Nephron (organoid): ENCODE results near the gene MVK.

Experiments
- H3K27ac Mint-ChIP-seq, 3 experiments: 2 replicates each; pipeline ENCODE4 v1.8.0; 2020; ENCODE audit warnings: mixed read lengths in 3 of 3, mild to moderate bottlenecking in 2 of 3, moderate library complexity in 1 of 3
- H3K27me3 Mint-ChIP-seq: 2 replicates; pipeline ENCODE4 v1.8.0; 2021; ENCODE audit warnings: low read depth, mild to moderate bottlenecking, moderate library complexity, mixed read lengths
- H3K36me3 Mint-ChIP-seq: 2 replicates; pipeline ENCODE4 v1.8.0; 2020; ENCODE audit warnings: low read depth, mixed read lengths
- H3K4me1 Mint-ChIP-seq: 2 replicates; pipeline ENCODE4 v1.8.0; 2020; ENCODE audit warnings: mixed read lengths
- H3K4me3 Mint-ChIP-seq, 3 experiments: 2 replicates each; pipeline ENCODE4 v1.8.0; 2020; ENCODE audit warnings: mild to moderate bottlenecking in 3 of 3, mixed read lengths in 3 of 3, moderate library complexity in 2 of 3
- H3K9me3 Mint-ChIP-seq: 2 replicates; pipeline ENCODE4 v1.8.0; 2020; ENCODE audit warnings: mixed read lengths
- CTCF ChIP-seq, 3 experiments: fragments of 200-600 bp; sonication (generic); IDR thresholded peaks; one replicate each; pipeline ENCODE4 v1.5.0; 2021; ENCODE audit warnings: antibody characterized with exemption in 3 of 3; ENCODE audit not compliant: unreplicated experiment in 3 of 3

Gene MVK

GRCh38 chr12:109562871-109563270 lies 10.7 kb upstream of the MVK start:
- TF ChIP-seq CTCF (IDR thresholded peaks at IDR 0.05; ENCODE audit: unreplicated experiment in 3 of 3): no peak

GRCh38 chr12:109563291-109564284 lies 10.0 kb upstream of the MVK start:
- peaks cover 3% of the 10 kb centered on the region for H3K27me3 Mint-ChIP-seq
- H3K4me3 Mint-ChIP-seq: no peak overlapping the region
- peaks cover 22% of the 10 kb centered on the region for H3K36me3 Mint-ChIP-seq
- TF ChIP-seq CTCF (IDR thresholded peaks at IDR 0.05; ENCODE audit: unreplicated experiment in 3 of 3): no peak
- no peak overlapping the region for H3K27ac Mint-ChIP-seq
- no peaks in the 10 kb centered on the region for H3K4me1 Mint-ChIP-seq
- H3K9me3 Mint-ChIP-seq: no peaks in the 10 kb centered on the region

More at GRCh38 chr12:109562871-109563270, 10.7 kb upstream of the MVK start:
- peaks cover 3% of the 10 kb centered on the region for H3K27me3 Mint-ChIP-seq
- H3K4me1 Mint-ChIP-seq: no peaks in the 10 kb centered on the region
- H3K4me3 Mint-ChIP-seq: no peak overlapping the region
- H3K27ac Mint-ChIP-seq: no peak overlapping the region
- no peaks in the 10 kb centered on the region for H3K9me3 Mint-ChIP-seq
- peaks cover 21% of the 10 kb centered on the region for H3K36me3 Mint-ChIP-seq

- no peak overlapping the region for H3K4me3 Mint-ChIP-seq
- no peaks in the 10 kb centered on the region for H3K9me3 Mint-ChIP-seq
These were observed 7.2 kb upstream of the MVK start for GRCh38 chr12:109566424-109566823.

GRCh38 chr12:109567296-109567695 lies 6.3 kb upstream of the MVK start:
- H3K4me1 Mint-ChIP-seq: no peaks in the 10 kb centered on the region
- H3K36me3 Mint-ChIP-seq: peaks cover 23% of the 10 kb centered on the region
- H3K27me3 Mint-ChIP-seq: no peaks in the 10 kb centered on the region
- H3K27ac Mint-ChIP-seq: no peak overlapping the region
- no peak for TF ChIP-seq CTCF (IDR thresholded peaks at IDR 0.05; ENCODE audit: unreplicated experiment in 3 of 3)
- H3K4me3 Mint-ChIP-seq: no peak overlapping the region
- no peaks in the 10 kb centered on the region for H3K9me3 Mint-ChIP-seq

More at GRCh38 chr12:109566424-109566823, 7.2 kb upstream of the MVK start:
- H3K36me3 Mint-ChIP-seq: peaks cover 27% of the 10 kb centered on the region
- peaks cover 3% of the 10 kb centered on the region for H3K27me3 Mint-ChIP-seq
- H3K27ac Mint-ChIP-seq: no peak overlapping the region
- no peak for TF ChIP-seq CTCF (IDR thresholded peaks at IDR 0.05; ENCODE audit: unreplicated experiment in 3 of 3)
- no peaks in the 10 kb centered on the region for H3K4me1 Mint-ChIP-seq

GRCh38 chr12:109567967-109568366 lies 5.6 kb upstream of the MVK start:
- TF ChIP-seq CTCF (IDR thresholded peaks at IDR 0.05; ENCODE audit: unreplicated experiment in 3 of 3): no peak
- Mint-ChIP-seq H3K27me3 (no peaks in the 10 kb centered on the region), H3K4me1 (peaks cover 6% of the 10 kb centered on the region), H3K36me3 (peaks cover 18% of the 10 kb centered on the region), H3K9me3 (no peaks in the 10 kb centered on the region), H3K4me3 (no peak overlapping the region), H3K27ac (no peak overlapping the region)
